ENCODE results near the gene PALLD. TPM values are rescaled to one million over a fixed set of nuclear protein-coding genes. Genes with fewer than 3 reads are reported as not detected.

PALLD gene
- total and polyA plus RNA-seq, 2 of the 13 experiments (the other 11 are each of a cell fraction or from before 2014, with no cell fraction given) = 0.50 to 1.5 TPM

DNA sequence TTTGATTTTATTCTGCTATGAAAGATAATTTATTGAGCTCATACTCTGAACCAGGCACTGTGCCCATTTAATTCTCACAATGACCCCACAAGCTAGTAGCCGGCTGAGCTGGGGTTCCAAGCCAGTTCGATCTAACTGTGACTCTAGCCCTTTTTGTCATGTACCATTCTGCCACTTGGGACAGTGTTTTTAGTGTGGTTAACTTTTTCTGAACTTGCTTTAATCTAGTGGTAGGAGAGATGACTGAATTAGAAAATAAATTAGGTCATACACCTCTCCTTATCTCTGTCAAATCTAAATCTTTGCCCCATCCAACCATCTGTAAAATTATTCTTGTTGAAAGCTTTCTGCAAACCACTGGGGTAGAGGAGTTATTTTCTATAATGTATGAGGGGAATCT lies 377.2 kb downstream of the PALLD start (continued):
- no peak for TF ChIP-seq MYNN (CRISPR knock-in tag; IDR thresholded peaks at IDR 0.05; ENCODE audit: low read depth)
- TF ChIP-seq, protein P1, sequence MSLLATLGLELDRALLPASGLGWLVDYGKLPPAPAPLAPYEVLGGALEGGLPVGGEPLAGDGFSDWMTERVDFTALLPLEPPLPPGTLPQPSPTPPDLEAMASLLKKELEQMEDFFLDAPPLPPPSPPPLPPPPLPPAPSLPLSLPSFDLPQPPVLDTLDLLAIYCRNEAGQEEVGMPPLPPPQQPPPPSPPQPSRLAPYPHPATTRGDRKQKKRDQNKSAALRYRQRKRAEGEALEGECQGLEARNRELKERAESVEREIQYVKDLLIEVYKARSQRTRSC (CRISPR knock-in tag; IDR thresholded peaks at IDR 0.05; ENCODE audit: low read depth) = no peak

DNA sequence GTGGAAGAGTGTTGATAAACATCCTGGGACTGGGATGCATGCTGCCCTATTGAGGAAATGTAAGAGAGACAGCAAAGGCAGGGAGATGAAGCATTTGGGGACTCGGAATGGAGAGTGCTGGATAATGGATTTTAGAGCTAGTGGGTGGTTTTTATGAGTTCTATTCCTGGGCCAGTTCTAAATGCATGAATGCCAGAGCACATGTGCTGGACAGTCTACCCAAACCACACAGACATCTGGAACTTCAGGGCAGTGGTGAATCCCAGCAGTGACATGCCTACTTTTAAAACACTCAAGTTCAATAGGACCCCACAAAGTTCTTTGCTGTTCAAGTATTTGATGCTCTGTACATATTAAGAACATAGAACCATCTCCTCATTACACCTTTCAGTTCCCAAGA lies 379.3 kb downstream of the PALLD start:
- Histone ChIP-seq H3K4me1 (ENCODE audit: insufficient read depth, low read length) (peaks cover 16% of the 10 kb centered on the region), H3K4me2 (ENCODE audit: low read depth, low read length) (no peak overlapping the region), H3K27me3 (ENCODE audit: control insufficient read depth in 1 of 2, insufficient read depth in 2 of 2, low read length in 2 of 2) (no peaks in the 10 kb centered on the region; a peak in 1 of 5 replicates), H2AFZ (ENCODE audit: low read length) (no peak overlapping the region), H3K4me3 (replicated peaks in 1 of 3; ENCODE audit: insufficient read depth in 1 of 3, low read depth in 2 of 3, low read length in 3 of 3) (no peak overlapping the region), H3K36me3 (replicated peaks in 1 of 2; ENCODE audit: control insufficient read depth in 1 of 2, insufficient read depth in 2 of 2, low read length in 2 of 2) (no peaks in the 10 kb centered on the region), H4K20me1 (ENCODE audit: insufficient read depth, low read length) (no peaks in the 10 kb centered on the region), H3K79me2 (ENCODE audit: insufficient read depth, low read length) (no peaks in the 10 kb centered on the region), H3K9ac (ENCODE audit: insufficient read depth, low read depth, low read length) (no peak overlapping the region), H3K27ac (ENCODE audit: extremely low read length, insufficient read depth, low read length) (no peak overlapping the region), H3K9me3 (ENCODE audit: low read length) (no peaks in the 10 kb centered on the region)
- WGBS (ENCODE audit: low lambda C conversion rate) = 93% methylated on average over 1 of the region's 1 CpG
- no peak for ATAC-seq
- BruUV-seq (replicated peaks) = no TSS peak
- intact Hi-C loops (cut with micrococcal nuclease; ENCODE audit: unreplicated experiment) (no loop called here), in situ Hi-C loops (cut with HindIII; ENCODE audit: extremely low pct_ligation_motif_present, low pct_unique_long_range_greater_than_20kb) (no loop called here)
- TF ChIP-seq PTBP1 (IDR thresholded peaks at IDR 0.05; ENCODE audit: low read depth, low read length, poor library complexity, severe bottlenecking) = no peak
- CTCF ChIA-PET (ENCODE audit: low intra/inter-chr PET ratio, low total read pairs) = no interaction called here
- POLR2A ChIA-PET = no interaction called here
- no peak for DNase-seq (ENCODE audit: low spot score)
- FAIRE-seq = no peak

GRCh38 chr4:168877511-168878491 lies 380.9 kb downstream of the PALLD start:
- Histone ChIP-seq H3K36me3 (replicated peaks in 1 of 2; ENCODE audit: control insufficient read depth in 1 of 2, insufficient read depth in 2 of 2, low read length in 2 of 2) (no peaks in the 10 kb centered on the region), H3K27me3 (ENCODE audit: control insufficient read depth in 1 of 2, insufficient read depth in 2 of 2, low read length in 2 of 2) (no peaks in the 10 kb centered on the region; a peak in 1 of 5 replicates), H3K9ac (ENCODE audit: insufficient read depth, low read depth, low read length) (no peak overlapping the region), H4K20me1 (ENCODE audit: insufficient read depth, low read length) (no peaks in the 10 kb centered on the region), H3K4me1 (ENCODE audit: insufficient read depth, low read length) (peaks cover 25% of the 10 kb centered on the region), H3K9me3 (ENCODE audit: low read length) (no peaks in the 10 kb centered on the region), H2AFZ (ENCODE audit: low read length) (no peak overlapping the region), H3K4me3 (replicated peaks in 1 of 3; ENCODE audit: insufficient read depth in 1 of 3, low read depth in 2 of 3, low read length in 3 of 3) (no peak overlapping the region), H3K4me2 (ENCODE audit: low read depth, low read length) (no peak overlapping the region), H3K27ac (ENCODE audit: extremely low read length, insufficient read depth, low read length) (no peak overlapping the region), H3K79me2 (ENCODE audit: insufficient read depth, low read length) (no peaks in the 10 kb centered on the region)
- in situ Hi-C loops (cut with HindIII; ENCODE audit: extremely low pct_ligation_motif_present, low pct_unique_long_range_greater_than_20kb) (no loop called here), intact Hi-C loops (cut with micrococcal nuclease; ENCODE audit: unreplicated experiment) (no loop called here)
- ATAC-seq (no peak), FAIRE-seq (no peak), DNase-seq (ENCODE audit: low spot score) (no peak)
- CTCF ChIA-PET (ENCODE audit: low intra/inter-chr PET ratio, low total read pairs) = no interaction called here
- 97% methylated on average over 108 of the region's 108 CpGs for WGBS (ENCODE audit: low lambda C conversion rate)
- peak; percentile 27 for TF ChIP-seq AGO2 (optimal IDR thresholded peaks at IDR 0.05; ENCODE audit: low read depth, low read length)
- no peak for TF ChIP-seq ZNF354B (CRISPR knock-in tag; IDR thresholded peaks at IDR 0.05)
- POLR2A ChIA-PET = no interaction called here
- BruUV-seq (replicated peaks) = no TSS peak
